Stimulated activated CD8-positive, alpha-beta memory T cell treated with anti-CD3 and anti-CD28 coated beads, Interleukin-2, amount 100 ng/mL, for 1 hour (primary cell): ENCODE data around the gene METTL25B.

Experiments used
- DNase-seq, 2 donors: peaks; one replicate each; pipeline ENCODE4 v3.0.0-alpha.2; 2020; ENCODE audit warnings: low read depth in 2 of 2

Gene METTL25B

GRCh38 chr1:156726549-156727226 lies 1.6 kb upstream of the METTL25B start:
- peak in 1 of 2 donors; percentile 30 for DNase-seq

- no peak for DNase-seq
Measured at GRCh38 chr1:156727492-156727891, 777 bp upstream of the METTL25B start.

- peak; percentile 82 to 89 for DNase-seq
Measured at GRCh38 chr1:156728599-156729462, 562 bp downstream of the METTL25B start, which contains the start of gene ISG20L2. TSS of gene ISG20L2 (minus strand) at chr1:156728766. CDS start at chr1:156727652, 1,114 bp downstream.

GRCh38 chr1:156733989-156734584 lies 5.8 kb downstream of the METTL25B start:
- DNase-seq = no peak

- no peak for DNase-seq
Measured at GRCh38 chr1:156738407-156738806, 10.1 kb downstream of the METTL25B start.

GRCh38 chr1:156738916-156739315 lies 10.6 kb downstream of the METTL25B start:
- no peak for DNase-seq

GRCh38 chr1:156740237-156740740 lies 12.0 kb downstream of the METTL25B start:
- no peak for DNase-seq

GRCh38 chr1:156740741-156741480 lies 12.6 kb downstream of the METTL25B start, which contains the start of gene MRPL24:
TSS of gene MRPL24 (minus strand) at chr1:156741088. CDS start at chr1:156738704, 2,384 bp downstream.
- peak; percentile 90 for DNase-seq

GRCh38 chr1:156741481-156741983 lies 13.3 kb downstream of the METTL25B start:
- DNase-seq = no peak

- no peak for DNase-seq
Measured at GRCh38 chr1:156742017-156742416, 13.7 kb downstream of the METTL25B start.

GRCh38 chr1:156742801-156743200 lies 14.5 kb downstream of the METTL25B start:
- no peak for DNase-seq

- no peak for DNase-seq
Measured at GRCh38 chr1:156743367-156744302, 15.4 kb downstream of the METTL25B start.

- DNase-seq = no peak
Measured at GRCh38 chr1:156744344-156744743, 16.1 kb downstream of the METTL25B start.

GRCh38 chr1:156744786-156745419 lies 16.6 kb downstream of the METTL25B start:
- DNase-seq = no peak

- no peak for DNase-seq
Measured at GRCh38 chr1:156745881-156746280, 17.6 kb downstream of the METTL25B start.

GRCh38 chr1:156746406-156746727 lies 18.1 kb downstream of the METTL25B start:
- no peak for DNase-seq

GRCh38 chr1:156746728-156747631 lies 18.7 kb downstream of the METTL25B start:
- DNase-seq = peak in 1 of 2 donors; percentile 31
